Measurements from ENCODE around the gene UNC45B. TPM values are rescaled to one million over a fixed set of nuclear protein-coding genes. Genes with fewer than 3 reads are reported as not detected.
"Not testable (repeated sequence)": the region's sequence is repeated elsewhere in the genome, so short reads cannot be mapped to it uniquely, and the experiment has no call there.

UNC45B gene
- total and polyA plus RNA-seq, 11 donors: 49.1 to 305 (median 204) TPM

DNA sequence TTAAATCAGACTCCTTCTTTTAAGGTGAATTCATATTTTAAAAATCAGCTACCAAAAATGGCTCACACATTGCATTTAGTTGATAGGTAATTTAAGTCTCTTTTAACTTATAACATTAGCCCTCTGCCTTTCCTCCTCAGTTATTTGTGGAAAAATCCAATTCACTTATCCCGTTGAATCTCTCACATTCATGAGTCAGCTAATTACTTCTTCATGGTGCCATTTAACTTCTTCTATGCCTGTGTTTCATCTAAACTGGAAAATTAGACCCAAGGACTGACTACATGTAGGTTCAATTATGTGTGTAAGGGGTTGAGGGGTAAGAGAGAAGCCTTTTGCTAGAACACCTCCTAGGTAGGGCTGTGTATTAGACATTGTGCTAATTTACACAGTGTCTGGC, 76.8 kb downstream of the UNC45B start:
- 55 to 73% (median 61%) methylated on average over 1 of the region's 1 CpG for WGBS, 4 donors
- peaks cover 0 to 11% (median 5%) of the 10 kb centered on the region in 12 donors for H3K9me3 ChIP-seq
- DNase-seq (no peak), ATAC-seq (no peak)
- intact Hi-C loops (cut with DNase I): no loop called here
- H3K4me3 ChIP-seq: no peak overlapping the region
- TF ChIP-seq, protein P1, sequence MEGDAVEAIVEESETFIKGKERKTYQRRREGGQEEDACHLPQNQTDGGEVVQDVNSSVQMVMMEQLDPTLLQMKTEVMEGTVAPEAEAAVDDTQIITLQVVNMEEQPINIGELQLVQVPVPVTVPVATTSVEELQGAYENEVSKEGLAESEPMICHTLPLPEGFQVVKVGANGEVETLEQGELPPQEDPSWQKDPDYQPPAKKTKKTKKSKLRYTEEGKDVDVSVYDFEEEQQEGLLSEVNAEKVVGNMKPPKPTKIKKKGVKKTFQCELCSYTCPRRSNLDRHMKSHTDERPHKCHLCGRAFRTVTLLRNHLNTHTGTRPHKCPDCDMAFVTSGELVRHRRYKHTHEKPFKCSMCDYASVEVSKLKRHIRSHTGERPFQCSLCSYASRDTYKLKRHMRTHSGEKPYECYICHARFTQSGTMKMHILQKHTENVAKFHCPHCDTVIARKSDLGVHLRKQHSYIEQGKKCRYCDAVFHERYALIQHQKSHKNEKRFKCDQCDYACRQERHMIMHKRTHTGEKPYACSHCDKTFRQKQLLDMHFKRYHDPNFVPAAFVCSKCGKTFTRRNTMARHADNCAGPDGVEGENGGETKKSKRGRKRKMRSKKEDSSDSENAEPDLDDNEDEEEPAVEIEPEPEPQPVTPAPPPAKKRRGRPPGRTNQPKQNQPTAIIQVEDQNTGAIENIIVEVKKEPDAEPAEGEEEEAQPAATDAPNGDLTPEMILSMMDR (IDR thresholded peaks at IDR 0.05): no peak
- TF ChIP-seq POLR2A (IDR thresholded peaks at IDR 0.05): no peak
- H3K4me1 ChIP-seq: peaks cover 0 to 15% (median 5%) of the 10 kb centered on the region in 12 donors
- H3K36me3 ChIP-seq: no peaks in the 10 kb centered on the region
- H3K27me3 ChIP-seq: no peaks in the 10 kb centered on the region
- no peak overlapping the region for H3K27ac ChIP-seq

DNA sequence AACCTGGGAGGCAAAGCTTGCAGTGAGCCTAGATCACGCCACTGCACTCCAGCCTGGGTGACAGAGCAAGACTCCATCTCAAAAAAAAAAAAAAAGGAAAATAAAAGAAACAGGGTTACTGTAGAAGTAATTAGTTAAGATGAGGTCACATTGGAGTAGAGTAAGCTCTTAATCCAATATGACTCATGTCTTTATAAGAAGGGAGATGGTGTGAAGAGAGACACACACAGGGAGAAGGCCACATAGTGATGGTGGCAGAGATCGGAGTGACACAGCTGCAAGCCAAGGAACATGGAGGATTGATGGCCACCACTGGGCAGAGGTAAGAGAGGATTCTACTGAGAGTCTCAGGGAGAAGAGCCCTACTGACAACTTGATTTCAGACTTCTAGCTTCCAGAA, 79.9 kb downstream of the UNC45B start:
- ATAC-seq: no peak
- intact Hi-C loops (cut with DNase I): no loop called here
- DNase-seq: no peak
- Histone ChIP-seq H3K36me3 (no peaks in the 10 kb centered on the region), H3K27me3 (no peaks in the 10 kb centered on the region), H3K4me1 (peaks cover 0 to 4% (median 0%) of the 10 kb centered on the region in 12 donors), H3K9me3 (peaks cover 0 to 9% (median 1%) of the 10 kb centered on the region in 12 donors), H3K27ac (no peak overlapping the region), H3K4me3 (no peak overlapping the region)
- TF ChIP-seq, protein P1 (IDR thresholded peaks at IDR 0.05): no peak
- no peak for TF ChIP-seq POLR2A (IDR thresholded peaks at IDR 0.05)
- WGBS, 4 donors: 84 to 97% (median 94%) methylated on average over 2 of the region's 2 CpGs

DNA sequence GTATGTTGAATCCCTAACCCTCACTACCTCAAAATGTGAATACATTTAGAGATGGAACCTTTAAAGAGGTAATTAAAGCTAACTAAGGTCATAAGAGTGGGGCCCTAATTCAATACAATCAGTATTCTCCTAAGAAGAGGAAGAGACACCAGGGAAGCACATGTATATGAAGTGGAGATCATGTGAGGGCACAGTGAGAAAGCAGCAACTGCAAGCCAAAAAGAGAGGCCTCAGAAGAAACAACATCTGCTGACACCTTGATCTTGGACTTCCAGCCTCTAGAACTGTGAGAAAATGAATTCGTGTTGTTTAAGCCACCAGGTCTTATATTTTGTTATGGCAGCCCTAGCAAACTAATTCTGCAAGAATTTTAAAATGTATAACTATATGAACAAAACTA, 82.0 kb downstream of the UNC45B start:
- TF ChIP-seq POLR2A (IDR thresholded peaks at IDR 0.05): no peak
- TF ChIP-seq, protein P1 (IDR thresholded peaks at IDR 0.05): no peak
- H3K9me3 ChIP-seq: peaks cover 0 to 4% (median 0%) of the 10 kb centered on the region in 12 donors
- no peak overlapping the region for H3K27ac ChIP-seq
- no peaks in the 10 kb centered on the region for H3K36me3 ChIP-seq
- ATAC-seq (no peak), DNase-seq (no peak)
- peaks cover 0 to 4% (median 0%) of the 10 kb centered on the region in 12 donors for H3K4me1 ChIP-seq
- H3K4me3 ChIP-seq: no peak overlapping the region
- WGBS, 4 donors: 73 to 84% (median 83%) methylated on average over 1 of the region's 1 CpG
- H3K27me3 ChIP-seq: no peaks in the 10 kb centered on the region
- intact Hi-C loops (cut with DNase I): no loop called here

DNA sequence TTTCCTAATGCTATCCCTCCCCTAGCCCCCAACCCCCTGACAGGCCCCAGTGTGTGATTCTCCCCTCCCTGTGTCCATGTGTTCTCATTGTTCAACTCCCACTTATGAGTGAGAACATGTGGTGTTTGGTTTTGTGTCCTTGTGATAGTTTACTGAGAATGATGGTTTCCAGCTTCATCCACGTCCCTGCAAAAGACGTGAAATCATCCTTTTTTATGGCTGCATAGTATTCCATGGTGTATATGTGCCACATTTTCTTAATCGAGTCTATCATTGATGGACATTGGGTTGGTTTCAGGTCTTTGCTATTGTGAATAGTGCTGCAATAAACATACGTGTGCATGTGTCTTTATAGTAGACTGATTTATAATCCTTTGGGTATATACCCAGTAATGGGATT, 86.7 kb downstream of the UNC45B start:
- H3K27ac ChIP-seq; intact Hi-C loops (cut with DNase I); H3K4me3 ChIP-seq; H3K9me3 ChIP-seq; ATAC-seq; H3K4me1 ChIP-seq; DNase-seq; H3K36me3 ChIP-seq; H3K27me3 ChIP-seq: not testable (repeated sequence)
- WGBS, 4 donors: 86 to 87% (median 86%) methylated on average over 4 of the region's 4 CpGs

DNA sequence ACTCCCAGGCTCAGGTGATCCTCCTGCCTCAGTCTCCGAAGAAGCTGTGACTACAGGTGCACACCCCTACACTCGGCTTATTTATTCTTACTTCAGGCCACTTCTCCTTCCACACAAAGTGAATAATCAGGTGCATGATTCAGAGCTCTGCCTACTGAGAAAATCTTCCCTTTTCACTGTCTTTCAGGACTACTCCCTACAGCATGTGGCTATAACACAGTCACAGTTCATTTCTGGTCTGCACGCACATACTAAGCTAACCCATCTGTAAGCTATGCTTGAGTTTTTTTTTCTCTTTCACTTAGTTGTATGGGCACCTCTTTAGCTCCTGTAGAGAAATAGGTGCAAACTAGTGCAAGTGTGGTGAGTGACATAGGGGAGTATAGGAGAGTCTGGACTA, 87.7 kb downstream of the UNC45B start:
- Histone ChIP-seq H3K4me1 (peaks cover 0 to 6% (median 0%) of the 10 kb centered on the region in 12 donors), H3K4me3 (no peak overlapping the region), H3K36me3 (no peaks in the 10 kb centered on the region), H3K9me3 (peaks cover 0 to under 1% (median 0%) of the 10 kb centered on the region in 12 donors), H3K27ac (no peak overlapping the region), H3K27me3 (no peaks in the 10 kb centered on the region)
- intact Hi-C loops (cut with DNase I): no loop called here
- TF ChIP-seq POLR2A (IDR thresholded peaks at IDR 0.05): no peak
- TF ChIP-seq, protein P1 (IDR thresholded peaks at IDR 0.05): no peak
- 87 to 92% (median 92%) methylated on average over 3 of the region's 3 CpGs for WGBS, 4 donors
- no peak for DNase-seq
- ATAC-seq: no peak
